ENCODE measurements around the gene ACBD3.

Gene ACBD3

GRCh38 chr1:226132728-226133503 lies 53.6 kb downstream of the ACBD3 start:
- Histone ChIP-seq H2AFZ (ENCODE audit: low read length) (no peak overlapping the region), H3K9ac (ENCODE audit: low read length) (no peak overlapping the region), H3K27ac (ENCODE audit: low read length) (no peak overlapping the region), H3F3A (ENCODE audit: insufficient read depth, low read length) (peaks cover 8% of the 10 kb centered on the region), H3K9me2 (replicated peaks; ENCODE audit: insufficient read depth, low read length) (no peaks in the 10 kb centered on the region), H3K79me2 (ENCODE audit: low read length) (no peaks in the 10 kb centered on the region), H3K36me3 (replicated peaks; ENCODE audit: insufficient read depth, low read length) (no peaks in the 10 kb centered on the region), H3K9me3 (replicated peaks; ENCODE audit: insufficient read depth, low read length) (no peaks in the 10 kb centered on the region), H3K4me2 (ENCODE audit: low read depth, low read length) (no peak overlapping the region), H3K4me1 (ENCODE audit: low read length) (peaks cover 9% of the 10 kb centered on the region), H4K20me1 (ENCODE audit: insufficient read depth, low read length) (no peaks in the 10 kb centered on the region), H3K4me3 (ENCODE audit: low read length) (no peak overlapping the region), H3K27me3 (replicated peaks; ENCODE audit: insufficient read depth, low read length) (no peaks in the 10 kb centered on the region)
- no peak for TF ChIP-seq EZH2phosphoT487 (IDR thresholded peaks at IDR 0.05; ENCODE audit: low read length)
- TF ChIP-seq EZH2 (optimal IDR thresholded peaks at IDR 0.05; ENCODE audit: low read depth, low read length) = no peak
- no peak for TF ChIP-seq CTCF (IDR thresholded peaks at IDR 0.05; ENCODE audit: low read length)
- no peak for DNase-seq

GRCh38 chr1:226131639-226132038 lies 54.9 kb downstream of the ACBD3 start:
- no peaks in the 10 kb centered on the region for H3K27me3 ChIP-seq (replicated peaks; ENCODE audit: insufficient read depth, low read length)
- H3K4me1 ChIP-seq (ENCODE audit: low read length) = peaks cover 14% of the 10 kb centered on the region
- H2AFZ ChIP-seq (ENCODE audit: low read length) = no peak overlapping the region
- TF ChIP-seq EZH2 (optimal IDR thresholded peaks at IDR 0.05; ENCODE audit: low read depth, low read length) = no peak
- TF ChIP-seq CTCF (IDR thresholded peaks at IDR 0.05; ENCODE audit: low read length) = no peak
- no peak for TF ChIP-seq EZH2phosphoT487 (IDR thresholded peaks at IDR 0.05; ENCODE audit: low read length)
- H3K27ac ChIP-seq (ENCODE audit: low read length) = no peak overlapping the region
- no peaks in the 10 kb centered on the region for H3K79me2 ChIP-seq (ENCODE audit: low read length)
- no peak overlapping the region for H3K9ac ChIP-seq (ENCODE audit: low read length)
- no peaks in the 10 kb centered on the region for H4K20me1 ChIP-seq (ENCODE audit: insufficient read depth, low read length)
- no peaks in the 10 kb centered on the region for H3K9me3 ChIP-seq (replicated peaks; ENCODE audit: insufficient read depth, low read length)
- no peak overlapping the region for H3K4me3 ChIP-seq (ENCODE audit: low read length)
- peaks cover 21% of the 10 kb centered on the region for H3F3A ChIP-seq (ENCODE audit: insufficient read depth, low read length)
- no peak overlapping the region for H3K4me2 ChIP-seq (ENCODE audit: low read depth, low read length)
- no peaks in the 10 kb centered on the region for H3K36me3 ChIP-seq (replicated peaks; ENCODE audit: insufficient read depth, low read length)
- H3K9me2 ChIP-seq (replicated peaks; ENCODE audit: insufficient read depth, low read length) = no peaks in the 10 kb centered on the region
- no peak for DNase-seq

- no peaks in the 10 kb centered on the region for H3K9me2 ChIP-seq (replicated peaks; ENCODE audit: insufficient read depth, low read length)
- H3K9ac ChIP-seq (ENCODE audit: low read length) = no peak overlapping the region
- no peak overlapping the region for H2AFZ ChIP-seq (ENCODE audit: low read length)
- no peak overlapping the region for H3K4me2 ChIP-seq (ENCODE audit: low read depth, low read length)
- no peaks in the 10 kb centered on the region for H3K9me3 ChIP-seq (replicated peaks; ENCODE audit: insufficient read depth, low read length)
- no peak for TF ChIP-seq EZH2phosphoT487 (IDR thresholded peaks at IDR 0.05; ENCODE audit: low read length)
- no peak for TF ChIP-seq EZH2 (optimal IDR thresholded peaks at IDR 0.05; ENCODE audit: low read depth, low read length)
- TF ChIP-seq CTCF (IDR thresholded peaks at IDR 0.05; ENCODE audit: low read length) = no peak
- peak overlapping the region; percentile 86; the same call in 1 of the 2 replicates for H3K27ac ChIP-seq (ENCODE audit: low read length)
- no peaks in the 10 kb centered on the region for H4K20me1 ChIP-seq (ENCODE audit: insufficient read depth, low read length)
- no peaks in the 10 kb centered on the region for H3K27me3 ChIP-seq (replicated peaks; ENCODE audit: insufficient read depth, low read length)
- H3K4me1 ChIP-seq (ENCODE audit: low read length) = peaks cover 34% of the 10 kb centered on the region
- no peak for DNase-seq
- H3K4me3 ChIP-seq (ENCODE audit: low read length) = no peak overlapping the region
- no peaks in the 10 kb centered on the region for H3K36me3 ChIP-seq (replicated peaks; ENCODE audit: insufficient read depth, low read length)
- no peaks in the 10 kb centered on the region for H3K79me2 ChIP-seq (ENCODE audit: low read length)
- H3F3A ChIP-seq (ENCODE audit: insufficient read depth, low read length) = peaks cover 35% of the 10 kb centered on the region
These were observed 57.3 kb downstream of the ACBD3 start for GRCh38 chr1:226129230-226129629.
